ENCODE measurements around the gene PLCB1. TPM values are rescaled to one million over a fixed set of nuclear protein-coding genes. Genes with fewer than 3 reads are reported as not detected.
"Not testable (repeated sequence)": the region's sequence is repeated elsewhere in the genome, so short reads cannot be mapped to it uniquely, and the experiment has no call there.

The PLCB1 gene
- total and polyA plus RNA-seq, 2 donors (not counting 1 experiment from before 2014, with no cell fraction given): 13.4 to 23.3 TPM

DNA sequence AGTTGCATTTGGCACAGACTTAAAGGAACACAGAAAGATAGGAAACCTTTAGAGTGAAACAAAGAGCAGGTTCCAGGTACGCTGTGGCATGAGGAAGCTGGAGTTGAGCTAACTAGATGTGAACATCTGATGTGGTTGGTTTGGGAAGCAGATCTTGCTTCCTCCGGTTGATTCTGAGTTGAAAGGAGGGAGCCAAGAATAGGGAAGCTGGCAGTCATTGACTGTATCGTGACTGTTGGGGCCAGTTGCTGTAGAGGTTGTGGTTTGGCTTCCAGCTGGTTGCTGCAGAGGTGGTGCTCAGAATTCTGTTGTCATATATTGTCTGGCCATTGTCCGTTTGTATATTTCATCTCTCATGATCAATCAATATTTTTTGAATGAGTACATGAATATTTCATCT is 325.9 kb downstream of the PLCB1 start:
- TF ChIP-seq, protein P1, sequence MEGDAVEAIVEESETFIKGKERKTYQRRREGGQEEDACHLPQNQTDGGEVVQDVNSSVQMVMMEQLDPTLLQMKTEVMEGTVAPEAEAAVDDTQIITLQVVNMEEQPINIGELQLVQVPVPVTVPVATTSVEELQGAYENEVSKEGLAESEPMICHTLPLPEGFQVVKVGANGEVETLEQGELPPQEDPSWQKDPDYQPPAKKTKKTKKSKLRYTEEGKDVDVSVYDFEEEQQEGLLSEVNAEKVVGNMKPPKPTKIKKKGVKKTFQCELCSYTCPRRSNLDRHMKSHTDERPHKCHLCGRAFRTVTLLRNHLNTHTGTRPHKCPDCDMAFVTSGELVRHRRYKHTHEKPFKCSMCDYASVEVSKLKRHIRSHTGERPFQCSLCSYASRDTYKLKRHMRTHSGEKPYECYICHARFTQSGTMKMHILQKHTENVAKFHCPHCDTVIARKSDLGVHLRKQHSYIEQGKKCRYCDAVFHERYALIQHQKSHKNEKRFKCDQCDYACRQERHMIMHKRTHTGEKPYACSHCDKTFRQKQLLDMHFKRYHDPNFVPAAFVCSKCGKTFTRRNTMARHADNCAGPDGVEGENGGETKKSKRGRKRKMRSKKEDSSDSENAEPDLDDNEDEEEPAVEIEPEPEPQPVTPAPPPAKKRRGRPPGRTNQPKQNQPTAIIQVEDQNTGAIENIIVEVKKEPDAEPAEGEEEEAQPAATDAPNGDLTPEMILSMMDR (conservative IDR thresholded peaks at IDR 0.05 in 1 of 2, IDR thresholded peaks at IDR 0.05 in 1 of 2; ENCODE audit: low read depth in 1 of 2, low read length in 2 of 2): no peak
- TF ChIP-seq EZH2 (IDR thresholded peaks at IDR 0.05; ENCODE audit: low read length, missing control alignments): no peak
- Histone ChIP-seq H3K79me2 (ENCODE audit: control insufficient read depth, insufficient read depth, low read length) (no peaks in the 10 kb centered on the region), H3K4me1 (ENCODE audit: control insufficient read depth, extremely low read depth, insufficient read depth, low read length) (no peaks in the 10 kb centered on the region), H3K4me3 (replicated peaks in 1 of 4; ENCODE audit: control extremely low read depth in 1 of 4, insufficient read depth in 1 of 4, low read depth in 3 of 4, low read length in 4 of 4) (no peak overlapping the region), H3K9ac (ENCODE audit: insufficient read depth, low read length) (no peak overlapping the region), H3K4me2 (ENCODE audit: extremely low read depth, insufficient read depth, low read length) (no peak overlapping the region), H2AFZ (ENCODE audit: low read length) (no peak overlapping the region), H3K27me3 (ENCODE audit: control insufficient read depth, insufficient read depth, low read length) (no peaks in the 10 kb centered on the region), H3K27ac (ENCODE audit: insufficient read depth, low read length) (no peak overlapping the region), H4K20me1 (ENCODE audit: control insufficient read depth, extremely low read depth, insufficient read depth, low read length) (no peaks in the 10 kb centered on the region), H3K36me3 (ENCODE audit: control insufficient read depth, insufficient read depth, low read length) (no peaks in the 10 kb centered on the region), H3K9me3 (ENCODE audit: control insufficient read depth, insufficient read depth, low read depth, low read length) (no peaks in the 10 kb centered on the region)
- no peak for DNase-seq (ENCODE audit: low read depth in 2 of 2)

DNA sequence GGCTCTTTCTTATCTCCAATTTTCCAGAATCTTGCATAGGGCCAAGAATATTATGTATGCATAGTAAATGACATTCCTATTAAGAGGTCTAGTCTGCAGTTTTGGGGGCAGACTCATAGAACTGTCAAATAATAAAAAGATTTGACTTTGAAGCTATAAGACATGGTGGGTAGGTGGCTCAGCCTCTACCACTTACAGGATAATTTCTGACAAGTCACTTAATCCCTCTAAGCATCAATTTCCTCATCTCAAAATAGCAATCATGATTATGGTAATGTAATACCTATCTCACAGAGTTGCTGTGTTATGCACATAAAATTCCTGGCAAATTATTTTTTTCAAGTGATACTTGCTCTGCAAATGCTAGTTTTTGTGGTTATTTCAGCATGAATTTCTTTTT is 329.1 kb downstream of the PLCB1 start:
- no peak for TF ChIP-seq EZH2 (IDR thresholded peaks at IDR 0.05; ENCODE audit: low read length, missing control alignments)
- TF ChIP-seq, protein P1 (conservative IDR thresholded peaks at IDR 0.05 in 1 of 2, IDR thresholded peaks at IDR 0.05 in 1 of 2; ENCODE audit: low read depth in 1 of 2, low read length in 2 of 2): no peak
- Histone ChIP-seq H3K4me3 (replicated peaks in 1 of 4; ENCODE audit: control extremely low read depth in 1 of 4, insufficient read depth in 1 of 4, low read depth in 3 of 4, low read length in 4 of 4) (no peak overlapping the region), H3K36me3 (ENCODE audit: control insufficient read depth, insufficient read depth, low read length) (no peaks in the 10 kb centered on the region), H3K27ac (ENCODE audit: insufficient read depth, low read length) (no peak overlapping the region), H3K4me1 (ENCODE audit: control insufficient read depth, extremely low read depth, insufficient read depth, low read length) (no peaks in the 10 kb centered on the region), H3K9ac (ENCODE audit: insufficient read depth, low read length) (no peak overlapping the region), H2AFZ (ENCODE audit: low read length) (no peak overlapping the region), H3K4me2 (ENCODE audit: extremely low read depth, insufficient read depth, low read length) (no peak overlapping the region), H3K27me3 (ENCODE audit: control insufficient read depth, insufficient read depth, low read length) (no peaks in the 10 kb centered on the region), H3K79me2 (ENCODE audit: control insufficient read depth, insufficient read depth, low read length) (no peaks in the 10 kb centered on the region), H4K20me1 (ENCODE audit: control insufficient read depth, extremely low read depth, insufficient read depth, low read length) (no peaks in the 10 kb centered on the region), H3K9me3 (ENCODE audit: control insufficient read depth, insufficient read depth, low read depth, low read length) (no peaks in the 10 kb centered on the region)
- no peak for DNase-seq (ENCODE audit: low read depth in 2 of 2)

DNA sequence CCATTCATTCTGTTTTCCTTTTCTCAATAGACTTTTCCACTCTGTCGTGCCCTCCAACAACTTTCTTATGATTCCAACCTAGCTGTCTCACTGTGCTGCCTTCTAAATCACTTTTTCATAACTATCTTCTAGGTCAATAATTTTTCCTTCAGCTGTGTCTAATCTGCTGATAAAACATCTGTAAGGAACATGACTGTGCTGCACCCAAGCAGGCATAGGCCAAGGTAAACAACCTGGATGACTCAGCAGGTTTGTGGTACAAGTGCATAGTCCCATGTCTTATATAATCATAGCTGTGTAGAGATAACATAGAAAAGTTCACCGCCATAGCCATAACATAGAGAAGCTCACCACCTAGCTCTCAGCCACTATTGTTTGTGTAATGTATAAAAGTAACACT is 332.3 kb downstream of the PLCB1 start:
- peak in 1 of 2 donors; percentile 56 for DNase-seq (ENCODE audit: low read depth in 2 of 2)
- Histone ChIP-seq H3K36me3 (ENCODE audit: control insufficient read depth, insufficient read depth, low read length) (no peaks in the 10 kb centered on the region), H3K9me3 (ENCODE audit: control insufficient read depth, insufficient read depth, low read depth, low read length) (no peaks in the 10 kb centered on the region), H3K4me2 (ENCODE audit: extremely low read depth, insufficient read depth, low read length) (no peak overlapping the region), H3K4me1 (ENCODE audit: control insufficient read depth, extremely low read depth, insufficient read depth, low read length) (no peaks in the 10 kb centered on the region), H2AFZ (ENCODE audit: low read length) (no peak overlapping the region), H4K20me1 (ENCODE audit: control insufficient read depth, extremely low read depth, insufficient read depth, low read length) (no peaks in the 10 kb centered on the region), H3K27ac (ENCODE audit: insufficient read depth, low read length) (no peak overlapping the region), H3K9ac (ENCODE audit: insufficient read depth, low read length) (no peak overlapping the region), H3K4me3 (replicated peaks in 1 of 4; ENCODE audit: control extremely low read depth in 1 of 4, insufficient read depth in 1 of 4, low read depth in 3 of 4, low read length in 4 of 4) (no peak overlapping the region), H3K79me2 (ENCODE audit: control insufficient read depth, insufficient read depth, low read length) (no peaks in the 10 kb centered on the region), H3K27me3 (ENCODE audit: control insufficient read depth, insufficient read depth, low read length) (no peaks in the 10 kb centered on the region)
- TF ChIP-seq, protein P1 (conservative IDR thresholded peaks at IDR 0.05 in 1 of 2, IDR thresholded peaks at IDR 0.05 in 1 of 2; ENCODE audit: low read depth in 1 of 2, low read length in 2 of 2): no peak
- TF ChIP-seq EZH2 (IDR thresholded peaks at IDR 0.05; ENCODE audit: low read length, missing control alignments): no peak

DNA sequence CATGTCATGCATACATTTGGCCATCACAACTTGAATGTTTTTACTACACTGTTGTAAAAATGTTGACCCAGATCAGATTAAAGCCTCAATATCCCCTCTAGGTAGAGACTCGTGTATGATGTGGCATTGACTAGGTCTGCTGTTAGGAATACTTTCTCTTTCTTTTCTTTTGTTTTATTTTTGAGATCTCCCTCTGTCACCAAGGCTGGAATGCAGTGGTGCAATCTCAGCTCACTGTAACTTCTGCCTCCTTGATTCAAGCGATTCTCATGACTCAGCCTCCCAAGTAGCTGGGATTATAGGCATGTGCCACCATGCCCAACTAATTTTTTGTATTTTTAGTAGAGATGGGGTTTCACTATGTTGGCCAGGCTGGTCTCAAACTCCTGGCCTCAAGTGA is 334.7 kb downstream of the PLCB1 start:
- not testable (repeated sequence) for H3K4me2 ChIP-seq (ENCODE audit: extremely low read depth, insufficient read depth, low read length); H3K79me2 ChIP-seq (ENCODE audit: control insufficient read depth, insufficient read depth, low read length); H2AFZ ChIP-seq (ENCODE audit: low read length); H3K4me3 ChIP-seq (replicated peaks in 1 of 4; ENCODE audit: control extremely low read depth in 1 of 4, insufficient read depth in 1 of 4, low read depth in 3 of 4, low read length in 4 of 4); H3K9ac ChIP-seq (ENCODE audit: insufficient read depth, low read length); H4K20me1 ChIP-seq (ENCODE audit: control insufficient read depth, extremely low read depth, insufficient read depth, low read length); H3K9me3 ChIP-seq (ENCODE audit: control insufficient read depth, insufficient read depth, low read depth, low read length); H3K27ac ChIP-seq (ENCODE audit: insufficient read depth, low read length); H3K36me3 ChIP-seq (ENCODE audit: control insufficient read depth, insufficient read depth, low read length); H3K27me3 ChIP-seq (ENCODE audit: control insufficient read depth, insufficient read depth, low read length); H3K4me1 ChIP-seq (ENCODE audit: control insufficient read depth, extremely low read depth, insufficient read depth, low read length)
- DNase-seq (ENCODE audit: low read depth in 2 of 2): peak in 1 of 2 donors; percentile 6
